H9 (cell line): ENCODE measurements around the gene KCNJ10. TPM values are rescaled to one million over a fixed set of nuclear protein-coding genes. Genes with fewer than 3 reads are reported as not detected.

ENCODE experiments used
- DNase-seq: peaks from one replicate; pipeline ENCODE4 v3.0.0-alpha.2; 2017
- H2AFZ ChIP-seq: one replicate; pipeline ENCODE4 v1.6.1; 2013; ENCODE audit warnings: mild to moderate bottlenecking, low read length, control low read depth, moderate library complexity
- H2AK5ac ChIP-seq: 2 replicates; pipeline ENCODE4 v1.6.1; 2013; ENCODE audit warnings: low read length, control low read depth, mixed read lengths; ENCODE audit not compliant: insufficient read length
- H2BK120ac ChIP-seq: one replicate; pipeline ENCODE4 v1.6.1; 2013; ENCODE audit warnings: low read depth, mild to moderate bottlenecking, low read length, control low read depth, inconsistent platforms; ENCODE audit not compliant: poor library complexity, severe bottlenecking
- H2BK12ac ChIP-seq: 2 replicates; pipeline ENCODE4 v1.6.1; 2013; ENCODE audit warnings: low read length, control low read depth, mixed read lengths, low read depth; ENCODE audit not compliant: insufficient read length
- H2BK15ac ChIP-seq: 2 replicates; pipeline ENCODE4 v1.6.1; 2013; ENCODE audit warnings: low read depth, low read length, control low read depth
- H2BK20ac ChIP-seq: one replicate; pipeline ENCODE4 v1.6.1; 2013; ENCODE audit warnings: low read depth, mild to moderate bottlenecking, low read length, control low read depth, inconsistent platforms; ENCODE audit not compliant: poor library complexity, severe bottlenecking
- H2BK5ac ChIP-seq: 2 replicates; pipeline ENCODE4 v1.6.1; 2013; ENCODE audit warnings: low read length, control low read depth, mixed read lengths; ENCODE audit not compliant: insufficient read length
- H3K14ac ChIP-seq: 2 replicates; pipeline ENCODE4 v1.6.1; 2013; ENCODE audit warnings: low read length, control low read depth; ENCODE audit not compliant: insufficient read depth
- H3K18ac ChIP-seq: 2 replicates; pipeline ENCODE4 v1.6.1; 2013; ENCODE audit warnings: low read depth, mild to moderate bottlenecking, mixed read lengths, low read length, control low read depth; ENCODE audit not compliant: insufficient read length
- H3K23ac ChIP-seq: 2 replicates; pipeline ENCODE4 v1.6.1; 2013; ENCODE audit warnings: low read length, control low read depth, mixed read lengths, low read depth; ENCODE audit not compliant: insufficient read length
- H3K23me2 ChIP-seq: 2 replicates; pipeline ENCODE4 v1.6.1; 2013; ENCODE audit warnings: low read depth, mild to moderate bottlenecking, mixed read lengths, low read length, control low read depth; ENCODE audit not compliant: insufficient read length, poor library complexity, severe bottlenecking
- H3K27ac ChIP-seq: 2 replicates; pipeline ENCODE4 v1.5.1; 2013; ENCODE audit warnings: low read length, control low read depth, mixed read lengths, low read depth; ENCODE audit not compliant: insufficient read length
- H3K27me3 ChIP-seq: 2 replicates; pipeline ENCODE4 v1.6.1; 2013; ENCODE audit warnings: low read length, control low read depth, inconsistent platforms; ENCODE audit not compliant: insufficient read depth
- H3K4ac ChIP-seq: 2 replicates; pipeline ENCODE4 v1.6.1; 2013; ENCODE audit warnings: low read depth, mild to moderate bottlenecking, control low read depth, inconsistent platforms, low read length, moderate library complexity
- H3K4me1 ChIP-seq: 2 replicates; pipeline ENCODE4 v1.6.1; 2013; ENCODE audit warnings: low read length, control low read depth, inconsistent platforms; ENCODE audit not compliant: insufficient read depth
- H3K4me2 ChIP-seq: 2 replicates; pipeline ENCODE4 v1.6.1; 2013; ENCODE audit warnings: low read length, control low read depth, mixed read lengths; ENCODE audit not compliant: insufficient read length, insufficient read depth
- H3K56ac ChIP-seq: 2 replicates; pipeline ENCODE4 v1.6.1; 2013; ENCODE audit warnings: low read depth, mild to moderate bottlenecking, mixed read lengths, low read length, control low read depth; ENCODE audit not compliant: insufficient read length
- H3K79me1 ChIP-seq: 2 replicates; pipeline ENCODE4 v1.6.1; 2013; ENCODE audit warnings: low read depth, mild to moderate bottlenecking, moderate library complexity, low read length, control low read depth, inconsistent platforms; ENCODE audit not compliant: insufficient read depth, poor library complexity, severe bottlenecking
- H3K79me2 ChIP-seq: 2 replicates; pipeline ENCODE4 v1.6.1; 2013; ENCODE audit warnings: low read length, control low read depth, inconsistent platforms; ENCODE audit not compliant: insufficient read depth
- H3K9ac ChIP-seq: 2 replicates; pipeline ENCODE4 v1.6.1; 2013; ENCODE audit warnings: low read length, control low read depth, mixed read lengths; ENCODE audit not compliant: insufficient read length; ENCODE audit errors: extremely low read depth
- H3K9me3 ChIP-seq: one replicate; pipeline ENCODE4 v1.6.1; 2013; ENCODE audit warnings: low read depth, low read length, inconsistent platforms; ENCODE audit not compliant: control insufficient read depth
- H3T11ph ChIP-seq: one replicate; pipeline ENCODE4 v1.6.1; 2013; ENCODE audit warnings: mild to moderate bottlenecking, low read length, control low read depth, inconsistent platforms
- H4K20me1 ChIP-seq: one replicate; pipeline ENCODE4 v1.6.1; 2013; ENCODE audit not compliant: control insufficient read depth, insufficient read length, insufficient read depth
- H4K5ac ChIP-seq: 2 replicates; pipeline ENCODE4 v1.6.1; 2013; ENCODE audit warnings: low read depth, mild to moderate bottlenecking, mixed read lengths, low read length, control low read depth; ENCODE audit not compliant: insufficient read length
- H4K8ac ChIP-seq: replicated peaks from 2 replicates; pipeline ENCODE4 v1.6.1; 2013; ENCODE audit warnings: low read length, control low read depth, mixed read lengths, low read depth; ENCODE audit not compliant: insufficient read length
- H4K91ac ChIP-seq: 2 replicates; pipeline ENCODE4 v1.6.1; 2013; ENCODE audit warnings: low read depth, mild to moderate bottlenecking, moderate library complexity, mixed read lengths, low read length, control low read depth; ENCODE audit not compliant: insufficient read length
- H3K27ac Mint-ChIP-seq, 3 experiments: 2 replicates in 2 of 3; 3 replicates in 1 of 3; pipeline ENCODE4 v1.8.0; 2020 to 2021; ENCODE audit warnings: mixed read lengths in 3 of 3, mild to moderate bottlenecking in 1 of 3, moderate library complexity in 1 of 3
- H3K27me3 Mint-ChIP-seq: 2 replicates; pipeline ENCODE4 v1.8.0; 2021; ENCODE audit warnings: low read depth, mild to moderate bottlenecking, moderate library complexity, mixed read lengths
- H3K36me3 Mint-ChIP-seq, 3 experiments: 2 replicates in 2 of 3; 3 replicates in 1 of 3; pipeline ENCODE4 v1.8.0; 2020 to 2021; ENCODE audit warnings: low read depth in 3 of 3, mixed read lengths in 3 of 3; ENCODE audit not compliant: insufficient read depth in 1 of 3
- H3K4me1 Mint-ChIP-seq, 2 experiments: 2 replicates each; pipeline ENCODE4 v1.8.0; 2020; ENCODE audit warnings: mixed read lengths in 2 of 2
- H3K4me3 Mint-ChIP-seq, 2 experiments: 2 replicates in 1 of 2; 3 replicates in 1 of 2; pipeline ENCODE4 v1.8.0; 2020 to 2021; ENCODE audit warnings: mild to moderate bottlenecking in 2 of 2, mixed read lengths in 2 of 2, moderate library complexity in 1 of 2
- H3K9me3 Mint-ChIP-seq, 2 experiments: 2 replicates in 1 of 2; 3 replicates in 1 of 2; pipeline ENCODE4 v1.8.0; 2020; ENCODE audit warnings: mild to moderate bottlenecking in 2 of 2, mixed read lengths in 2 of 2, moderate library complexity in 1 of 2
- CTCF ChIP-seq: fragments of 200-600 bp; sonication (generic); conservative IDR thresholded peaks from 3 replicates; pipeline ENCODE4 v1.8.0; 2021; ENCODE audit warnings: antibody characterized with exemption, mild to moderate bottlenecking
- WGBS: extraction: QIAGEN DNeasy Blood & Tissue Kit; methylation state at CpG from one replicate; pipeline ENCODE4 v1.1.7; 2013; ENCODE audit warnings: missing lambda C conversion rate, low lambda C conversion rate, mixed read lengths; ENCODE audit not compliant: insufficient read length; ENCODE audit errors: extremely low coverage; 5-methylcytosine and 5-hydroxymethylcytosine counted together
- total RNA-seq: library from RNA; stranded (reverse); gene quantifications from 2 replicates; pipeline ENCODE4 v1.2.1, GENCODE V29; 2021

The KCNJ10 gene
- total RNA-seq, 1 experiment from 2014 or later = 0.44 TPM

GRCh38 chr1:159992161-159992560 lies 77.8 kb downstream of the KCNJ10 start:
- no peak overlapping the region for H3K27ac ChIP-seq
- H4K8ac ChIP-seq = no peak overlapping the region
- H3K56ac ChIP-seq = no peak overlapping the region
- H2BK15ac ChIP-seq = no peak overlapping the region
- no peak overlapping the region for H2BK120ac ChIP-seq
- H2BK12ac ChIP-seq = no peak overlapping the region
- no peaks in the 10 kb centered on the region for H3K79me2 ChIP-seq
- peaks cover 8 to 12% of the 10 kb centered on the region in 2 experiments; a peak in 3 of 4 replicates for H3K4me1 Mint-ChIP-seq
- H3K4me3 Mint-ChIP-seq = no peak overlapping the region
- no peaks in the 10 kb centered on the region for H3K9me3 Mint-ChIP-seq
- H3K79me1 ChIP-seq = no peaks in the 10 kb centered on the region
- no peak overlapping the region for H3K4ac ChIP-seq
- H3K9me3 ChIP-seq = no peaks in the 10 kb centered on the region
- no peak overlapping the region for H3K14ac ChIP-seq
- DNase-seq = no peak
- no peak overlapping the region for H2AFZ ChIP-seq
- H2AK5ac ChIP-seq = no peak overlapping the region
- H2BK5ac ChIP-seq = no peak overlapping the region
- H4K20me1 ChIP-seq = no peaks in the 10 kb centered on the region
- no peak overlapping the region for H3T11ph ChIP-seq
- H3K23ac ChIP-seq = no peak overlapping the region
- H3K18ac ChIP-seq = no peak overlapping the region
- no peak overlapping the region for H3K4me2 ChIP-seq
- no peak for TF ChIP-seq CTCF
- WGBS = no CpG with 5 or more reads among the region's 1 CpG
- no peak overlapping the region; a peak in 1 of 7 replicates for H3K27ac Mint-ChIP-seq
- H3K9ac ChIP-seq = no peak overlapping the region
- H4K91ac ChIP-seq = no peak overlapping the region
- no peaks in the 10 kb centered on the region for H3K23me2 ChIP-seq
- peaks cover 2% of the 10 kb centered on the region; the same call in 1 of the 2 replicates for H3K4me1 ChIP-seq
- H3K36me3 Mint-ChIP-seq = no peaks in the 10 kb centered on the region
- peaks cover 1% of the 10 kb centered on the region for H3K27me3 Mint-ChIP-seq
- H4K5ac ChIP-seq = no peak overlapping the region
- no peak overlapping the region for H2BK20ac ChIP-seq
- no peaks in the 10 kb centered on the region for H3K27me3 ChIP-seq
